HG02973 (cell line): ENCODE results near the gene PSMC2.

Experiments used
- ATAC-seq: cut with Tn5 transposase; IDR thresholded peaks from one replicate; pipeline ENCODE4 v1.9.1; 2021; ENCODE audit warnings: moderate library complexity; ENCODE audit not compliant: unreplicated experiment

Gene PSMC2

GRCh38 chr7:103347507-103348267, at the start of gene PSMC2:
TSS of gene PSMC2 (plus strand) at chr7:103347643. CDS start at chr7:103347712, 69 bp downstream.
- peak; percentile 67 for ATAC-seq

DNA sequence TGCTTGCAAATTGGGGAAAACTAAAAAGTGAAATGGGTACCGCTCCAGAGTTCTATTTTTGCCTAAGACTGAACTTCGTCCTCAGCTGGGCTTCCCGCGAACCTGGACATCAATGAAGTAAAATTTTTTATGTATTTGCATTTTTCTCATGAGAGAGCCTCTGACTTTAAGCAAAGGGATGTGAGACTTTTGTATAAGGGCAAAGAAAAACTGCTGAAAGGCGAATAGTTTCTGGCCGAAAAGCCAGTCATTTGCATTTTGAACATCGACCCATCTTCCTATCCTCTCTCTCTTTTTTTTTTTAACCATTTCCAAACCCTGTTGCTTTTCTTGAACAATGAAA, 49.6 kb upstream of the PSMC2 start:
- ATAC-seq = no peak

- no peak for ATAC-seq
Measured at GRCh38 chr7:103299660-103300059, 47.8 kb upstream of the PSMC2 start.

DNA sequence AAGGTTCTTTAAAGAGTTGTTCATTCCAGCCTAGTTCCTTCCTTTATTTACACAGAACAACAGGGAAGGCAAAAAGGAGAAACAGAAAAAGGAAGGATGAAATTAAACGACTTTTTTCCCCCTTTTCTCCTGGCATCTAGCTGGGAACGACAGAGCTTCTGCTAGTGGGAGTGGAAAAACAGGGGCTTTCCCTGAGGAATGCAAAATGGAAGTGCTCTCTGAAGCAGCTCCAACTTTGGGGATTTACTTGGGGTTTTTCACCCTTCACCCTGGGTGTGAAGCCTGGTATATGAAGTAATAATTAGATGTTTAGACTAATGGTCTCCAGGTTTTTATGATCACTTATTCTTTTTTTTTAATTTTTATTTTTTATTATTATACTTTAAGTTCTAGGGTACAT, 46.0 kb upstream of the PSMC2 start:
- ATAC-seq = no peak

- ATAC-seq = no peak
Measured at GRCh38 chr7:103307503-103308231, 39.8 kb upstream of the PSMC2 start.

- ATAC-seq = no peak
Measured at GRCh38 chr7:103314852-103315251, 32.6 kb upstream of the PSMC2 start.

GRCh38 chr7:103316380-103316941, 31.0 kb upstream of the PSMC2 start:
- ATAC-seq = no peak

- no peak for ATAC-seq
Measured at GRCh38 chr7:103317009-103317408, 30.4 kb upstream of the PSMC2 start.

DNA sequence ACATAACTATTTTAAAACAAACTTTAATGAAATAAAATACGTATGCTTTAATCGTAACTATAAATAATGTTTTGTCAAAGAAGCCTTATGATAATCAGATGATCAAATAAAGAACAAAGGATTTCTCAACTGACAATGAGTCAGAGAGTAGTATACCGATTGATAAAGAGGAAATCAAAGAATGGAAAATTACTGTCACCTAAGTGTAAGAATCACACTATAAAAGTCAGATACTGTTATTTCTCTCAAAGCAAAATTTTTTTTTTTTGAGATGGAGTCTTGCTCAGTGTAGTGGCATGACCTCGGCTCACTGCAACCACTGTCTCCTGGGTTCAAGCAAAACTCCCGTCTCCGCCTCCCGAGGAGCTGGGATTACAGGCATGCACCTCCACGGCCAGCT, 21.7 kb upstream of the PSMC2 start:
- ATAC-seq = no peak

- no peak for ATAC-seq
Measured at GRCh38 chr7:103336761-103337160, 10.7 kb upstream of the PSMC2 start.

DNA sequence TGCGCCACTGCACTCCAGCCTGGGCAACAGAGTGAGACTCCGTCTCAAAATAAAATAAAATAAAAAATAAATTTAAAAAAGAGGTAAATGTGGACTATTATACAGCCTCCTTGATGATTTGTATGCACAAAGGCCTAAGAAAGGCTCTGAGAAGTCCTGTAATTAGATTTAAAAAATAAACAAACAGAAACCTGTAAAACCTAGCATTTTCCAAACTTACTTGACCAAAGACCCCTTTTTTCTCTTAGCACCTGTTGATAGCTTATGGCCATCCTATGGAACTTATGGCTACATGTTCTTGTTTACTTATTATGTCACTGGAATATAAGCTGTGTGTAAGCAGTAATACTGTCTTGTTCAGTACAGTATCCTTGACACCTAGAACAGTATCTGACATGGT, 8.6 kb upstream of the PSMC2 start:
- ATAC-seq = no peak

DNA sequence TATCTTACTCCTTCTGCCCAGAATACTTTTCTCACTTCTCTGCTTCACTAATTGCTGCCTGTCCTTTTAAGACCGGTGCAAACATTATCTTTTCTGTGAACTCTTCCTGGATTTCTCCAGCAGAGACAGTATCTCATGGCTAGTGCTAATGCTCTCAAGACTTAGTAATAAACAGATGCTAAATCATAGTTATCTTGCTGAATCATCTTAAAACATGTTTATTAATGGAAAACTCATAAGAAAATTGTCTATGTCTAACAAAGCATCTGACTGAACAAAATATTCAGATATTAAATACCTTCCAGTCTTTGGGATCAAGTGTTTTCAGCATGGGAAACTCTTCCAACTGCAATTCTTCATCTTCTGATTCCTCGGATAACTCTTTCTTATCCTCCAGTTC, 6.0 kb upstream of the PSMC2 start:
- ATAC-seq = no peak

- ATAC-seq = no peak
Measured at GRCh38 chr7:103343332-103343731, 4.1 kb upstream of the PSMC2 start.

DNA sequence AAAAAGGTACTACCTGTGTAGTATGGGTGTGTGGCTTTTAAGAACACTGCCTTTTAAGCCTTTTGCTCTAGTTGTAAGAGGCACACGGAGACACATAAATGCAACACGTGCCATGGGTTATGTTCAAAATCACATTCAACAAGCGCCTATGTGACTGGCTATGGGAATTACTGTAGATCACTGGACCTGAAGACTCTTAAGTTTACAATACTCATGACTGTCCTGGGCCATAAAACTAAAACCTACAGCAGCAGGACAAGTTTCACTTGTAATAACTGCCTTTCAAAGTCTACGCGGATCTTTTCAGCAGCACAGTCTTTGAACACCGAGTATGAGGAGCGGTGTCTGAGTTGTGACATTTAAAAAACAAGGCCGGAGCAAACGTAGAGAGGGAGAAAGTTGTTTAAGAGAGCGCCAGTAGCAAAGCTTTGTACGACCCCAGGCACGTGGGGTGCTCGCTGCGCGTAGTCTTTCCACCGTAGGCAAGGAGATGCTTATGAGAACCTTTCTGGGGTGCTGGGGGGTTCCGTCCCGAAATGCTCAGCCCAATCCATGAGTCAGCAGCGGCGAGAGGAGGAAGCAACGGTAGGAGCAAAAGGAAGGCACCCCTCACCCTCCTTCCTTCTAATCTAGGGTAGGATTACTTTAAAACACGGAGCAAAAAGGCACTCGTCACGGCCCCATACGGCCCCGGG, 3.5 kb upstream of the PSMC2 start:
- ATAC-seq = peak; percentile 6

- ATAC-seq = peak; percentile 76
Measured at GRCh38 chr7:103344453-103345149, 2.8 kb upstream of the PSMC2 start, which contains the start of gene DNAJC2. TSS of gene DNAJC2 (minus strand) at chr7:103344767. CDS start at chr7:103344622, 145 bp downstream.

GRCh38 chr7:103346396-103346795, 1.0 kb upstream of the PSMC2 start:
- ATAC-seq = no peak

- no peak for ATAC-seq
Measured at GRCh38 chr7:103348452-103348851, 1.0 kb downstream of the PSMC2 start.

GRCh38 chr7:103348959-103349358, 1.5 kb downstream of the PSMC2 start:
- ATAC-seq = no peak

GRCh38 chr7:103349805-103350204, 2.4 kb downstream of the PSMC2 start:
- ATAC-seq = no peak

DNA sequence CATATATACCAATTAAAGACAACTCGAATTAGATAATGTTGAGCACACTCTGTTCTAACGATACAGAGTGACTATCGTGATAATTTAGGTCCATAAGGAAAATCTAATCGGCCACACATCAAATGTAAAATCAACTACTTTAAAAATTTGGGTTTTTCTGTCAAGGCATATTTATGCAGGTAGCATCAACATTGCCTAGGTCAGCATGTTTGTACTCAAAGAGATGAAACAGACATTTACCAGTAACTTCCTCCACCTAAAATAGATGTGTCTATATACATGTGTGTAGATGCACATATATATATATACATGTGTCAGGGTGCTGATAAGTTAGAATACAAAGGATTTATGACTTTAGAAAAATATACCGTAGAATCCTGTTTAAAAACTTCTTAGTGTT, 22.0 kb downstream of the PSMC2 start:
- no peak for ATAC-seq
